ENCODE measurements around the gene EML5.

Gene EML5

DNA sequence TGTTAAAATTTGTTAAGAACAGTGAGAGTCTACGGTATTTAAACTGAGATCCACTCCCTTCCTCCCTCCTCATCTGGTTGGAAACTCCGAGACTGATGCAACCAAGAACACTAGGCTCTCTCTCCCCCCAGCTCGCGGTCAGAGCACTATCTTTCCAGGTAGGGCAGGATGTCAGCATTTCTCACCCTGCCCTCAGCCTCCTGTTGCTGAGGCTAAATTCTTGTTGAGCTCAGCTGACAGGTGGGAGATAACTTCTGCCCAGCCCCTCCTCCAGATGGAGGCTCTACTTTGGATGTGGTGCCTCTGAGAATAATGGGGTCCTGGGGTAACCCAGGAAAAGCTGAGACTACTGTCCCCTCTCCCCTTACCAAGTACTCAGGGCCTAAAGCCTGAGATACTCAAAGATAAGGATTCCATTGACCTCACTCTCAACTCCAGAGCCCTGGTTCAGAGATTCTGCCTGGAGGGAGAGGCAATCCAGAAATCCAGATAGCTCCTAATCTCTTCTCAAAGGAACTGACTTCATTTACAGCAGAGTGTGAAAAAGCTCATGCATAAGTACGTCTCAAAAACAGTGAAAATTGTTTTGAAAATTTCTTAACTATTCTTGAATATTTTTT is 110.1 kb downstream of the EML5 start:
- no peak overlapping the region for H3K4me2 ChIP-seq
- no peaks in the 10 kb centered on the region for H3K4me1 ChIP-seq
- no peaks in the 10 kb centered on the region for H4K20me1 ChIP-seq

DNA sequence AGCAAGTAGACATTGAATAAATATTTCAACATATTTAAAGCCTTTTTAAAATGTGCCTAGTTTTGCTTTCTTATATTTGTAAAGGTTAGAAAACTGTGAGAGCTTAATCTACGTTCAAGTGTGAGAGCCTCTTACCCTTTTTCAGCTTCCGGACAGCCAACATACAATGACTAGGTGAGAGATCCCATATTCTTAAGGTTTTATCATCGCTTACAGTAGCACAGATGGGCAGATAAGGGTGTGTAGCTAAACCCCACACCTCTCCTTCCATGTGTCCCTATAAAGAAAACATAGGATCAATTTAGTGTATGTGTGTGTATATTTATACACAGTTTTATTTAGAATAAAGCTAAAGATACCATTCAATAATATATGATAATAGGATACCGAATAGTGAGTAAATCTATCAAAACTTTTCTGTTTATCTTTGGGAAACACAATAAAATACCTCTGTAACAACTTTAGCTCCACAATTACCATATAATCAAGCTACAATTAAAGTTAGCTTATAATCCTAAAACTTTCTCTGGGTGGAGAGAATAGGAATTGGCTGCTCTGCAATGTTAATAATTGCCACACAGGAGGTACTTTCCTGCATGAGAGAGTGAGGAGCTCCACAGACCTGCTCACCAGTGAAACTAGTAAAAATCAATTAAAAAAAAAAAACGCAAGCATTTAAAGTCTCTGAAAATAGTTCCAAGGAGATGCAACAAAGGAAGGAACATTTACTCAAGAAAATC is 110.8 kb downstream of the EML5 start:
- no peak overlapping the region for H3K4me2 ChIP-seq
- no peaks in the 10 kb centered on the region for H3K9me3 ChIP-seq
- H3K9ac ChIP-seq = no peak overlapping the region
- H4K20me1 ChIP-seq = no peaks in the 10 kb centered on the region
- H3K36me3 ChIP-seq = no peaks in the 10 kb centered on the region
- no peak overlapping the region for H3K4me3 ChIP-seq
- no peaks in the 10 kb centered on the region for H3K4me1 ChIP-seq
- no peak for TF ChIP-seq Cebpa-rat (IDR thresholded peaks at IDR 0.05)
- H3K27me3 ChIP-seq = no peaks in the 10 kb centered on the region
- no peak overlapping the region for H3K27ac ChIP-seq

More for the DNA sequence above, 110.1 kb downstream of the EML5 start:
- Histone ChIP-seq H3K9me3 (no peaks in the 10 kb centered on the region), H3K9ac (no peak overlapping the region), H3K36me3 (no peaks in the 10 kb centered on the region), H3K27ac (no peak overlapping the region), H3K4me3 (no peak overlapping the region), H3K27me3 (no peaks in the 10 kb centered on the region)
- TF ChIP-seq Cebpa-rat (IDR thresholded peaks at IDR 0.05) = no peak

DNA sequence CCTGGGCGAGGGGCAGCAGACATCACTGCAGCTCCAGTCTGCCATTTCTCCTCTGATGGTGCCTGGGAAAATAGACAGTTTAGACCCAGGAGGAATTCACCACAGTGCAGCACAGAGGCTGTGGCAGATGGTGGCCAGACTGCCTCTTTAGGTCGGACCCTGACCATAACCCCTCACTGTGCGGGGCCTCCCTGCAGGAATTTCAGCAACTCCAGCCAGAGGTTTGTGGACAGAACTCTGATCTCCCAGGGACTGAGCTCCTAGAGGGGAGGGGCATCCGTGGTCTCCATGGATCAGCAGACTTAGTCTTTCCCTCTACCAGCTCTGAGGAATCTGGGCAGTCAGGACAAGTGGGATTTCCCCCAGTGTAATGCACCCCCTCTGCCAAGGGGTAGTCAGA is 123.4 kb downstream of the EML5 start:
- Histone ChIP-seq H3K27me3 (no peaks in the 10 kb centered on the region), H3K36me3 (no peaks in the 10 kb centered on the region), H3K27ac (no peak overlapping the region), H3K9ac (no peak overlapping the region), H3K9me3 (no peaks in the 10 kb centered on the region), H3K4me2 (no peak overlapping the region), H4K20me1 (no peaks in the 10 kb centered on the region), H3K4me1 (no peaks in the 10 kb centered on the region), H3K4me3 (no peak overlapping the region)
- no peak for TF ChIP-seq Cebpa-rat (IDR thresholded peaks at IDR 0.05)

DNA sequence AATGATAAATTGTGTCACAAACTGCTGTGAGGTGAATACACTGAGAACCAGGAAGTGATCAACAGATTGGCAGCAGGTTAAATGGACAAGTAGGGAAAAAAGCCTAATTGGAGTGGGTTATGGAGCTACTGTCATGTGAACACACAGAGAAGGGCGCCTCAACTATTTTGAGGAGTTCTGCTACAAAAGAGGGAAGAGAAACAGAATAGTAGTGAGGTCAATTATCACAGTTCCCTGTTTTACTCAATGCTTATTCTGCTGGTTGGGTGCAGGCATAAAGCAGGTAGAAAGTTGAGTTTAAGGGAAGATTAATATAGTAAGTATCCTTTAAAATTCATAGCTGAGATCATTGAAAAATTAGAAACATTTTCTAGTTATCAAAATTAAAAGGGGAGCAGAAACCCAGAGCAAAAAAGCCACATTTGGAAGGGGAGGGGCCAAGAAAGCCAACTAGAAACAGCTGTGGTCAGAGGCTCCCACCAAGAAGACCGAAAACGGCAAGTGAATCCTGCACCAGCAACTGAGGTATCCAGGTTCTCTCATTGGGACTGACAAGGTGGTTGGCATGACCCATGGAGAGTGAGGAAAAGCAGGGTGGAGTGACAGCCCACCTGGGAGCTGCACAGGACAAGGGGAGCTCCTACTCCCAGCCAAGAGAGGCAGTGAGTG is 124.2 kb downstream of the EML5 start:
- H3K27ac ChIP-seq = no peak overlapping the region
- H3K4me3 ChIP-seq = no peak overlapping the region
- H3K9ac ChIP-seq = no peak overlapping the region
- H3K4me2 ChIP-seq = no peak overlapping the region
- no peaks in the 10 kb centered on the region for H3K36me3 ChIP-seq
- TF ChIP-seq Cebpa-rat (IDR thresholded peaks at IDR 0.05) = no peak
- no peaks in the 10 kb centered on the region for H4K20me1 ChIP-seq
- H3K27me3 ChIP-seq = no peaks in the 10 kb centered on the region
- no peaks in the 10 kb centered on the region for H3K4me1 ChIP-seq
- no peaks in the 10 kb centered on the region for H3K9me3 ChIP-seq

DNA sequence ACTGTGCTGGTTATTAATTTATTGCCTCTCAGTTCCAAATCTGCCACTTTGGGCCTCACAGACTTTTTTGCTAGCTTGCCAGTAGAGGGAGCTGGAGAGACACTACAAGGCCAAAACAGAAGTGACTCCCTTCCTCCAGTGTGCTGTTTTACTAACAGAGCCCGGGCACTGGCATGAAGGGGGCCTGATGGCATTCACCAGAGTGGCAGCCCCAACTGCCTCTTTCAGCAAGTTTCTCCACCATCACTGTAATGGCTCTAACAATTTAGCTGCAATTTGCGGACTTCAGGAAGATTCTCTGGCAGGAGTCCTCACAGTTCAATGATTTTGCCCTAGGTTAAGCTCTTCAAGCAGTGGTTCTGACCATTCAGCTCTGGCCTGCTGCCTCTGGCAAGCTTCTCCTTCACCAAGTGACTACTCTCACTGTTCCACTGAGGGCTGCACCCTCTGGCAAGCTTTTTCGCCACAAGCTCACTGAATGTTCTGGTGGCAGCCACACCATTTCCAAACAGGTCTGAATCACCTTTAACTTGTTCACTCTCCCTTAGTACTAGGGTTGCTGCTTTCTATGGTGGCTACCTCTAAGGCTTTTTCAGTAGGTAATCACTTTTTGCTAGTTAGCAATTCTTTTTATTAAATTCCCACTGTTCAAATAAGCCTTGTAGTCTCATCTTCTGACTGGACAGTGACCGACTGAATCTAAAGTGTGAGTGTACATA is 125.0 kb downstream of the EML5 start:
- Histone ChIP-seq H3K4me3 (no peak overlapping the region), H3K36me3 (no peaks in the 10 kb centered on the region), H4K20me1 (no peaks in the 10 kb centered on the region), H3K4me2 (no peak overlapping the region), H3K27ac (no peak overlapping the region), H3K9ac (no peak overlapping the region), H3K9me3 (no peaks in the 10 kb centered on the region), H3K4me1 (no peaks in the 10 kb centered on the region), H3K27me3 (no peaks in the 10 kb centered on the region)
- TF ChIP-seq Cebpa-rat (IDR thresholded peaks at IDR 0.05) = no peak

DNA sequence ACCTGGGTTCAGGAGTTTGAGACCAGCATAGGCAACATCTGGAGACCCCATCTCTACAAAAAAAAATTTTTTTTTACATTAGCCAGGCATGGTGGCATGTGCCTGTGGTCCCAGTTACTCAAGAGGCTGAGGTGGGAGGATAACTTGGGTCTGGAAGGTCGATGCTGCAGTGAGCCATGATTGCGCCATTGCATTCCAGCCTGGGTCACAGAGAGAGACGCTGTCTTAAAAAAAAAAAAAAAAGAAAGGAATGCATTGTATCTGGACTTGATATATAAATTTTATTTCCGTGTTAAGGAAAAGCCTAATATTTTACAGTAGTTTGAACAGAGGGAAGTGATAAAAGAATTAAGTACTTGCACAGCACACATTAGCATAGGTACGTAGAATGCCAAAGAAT is 132.7 kb downstream of the EML5 start:
- no peak overlapping the region for H3K4me3 ChIP-seq
- no peaks in the 10 kb centered on the region for H3K4me1 ChIP-seq
- H3K27ac ChIP-seq = no peak overlapping the region
- H4K20me1 ChIP-seq = no peaks in the 10 kb centered on the region
- H3K27me3 ChIP-seq = no peaks in the 10 kb centered on the region
- no peak overlapping the region for H3K4me2 ChIP-seq
- H3K36me3 ChIP-seq = no peaks in the 10 kb centered on the region
- no peak for TF ChIP-seq Cebpa-rat (IDR thresholded peaks at IDR 0.05)
- H3K9ac ChIP-seq = no peak overlapping the region
- H3K9me3 ChIP-seq = peaks cover 7% of the 10 kb centered on the region; the same call in 1 of the 2 replicates

DNA sequence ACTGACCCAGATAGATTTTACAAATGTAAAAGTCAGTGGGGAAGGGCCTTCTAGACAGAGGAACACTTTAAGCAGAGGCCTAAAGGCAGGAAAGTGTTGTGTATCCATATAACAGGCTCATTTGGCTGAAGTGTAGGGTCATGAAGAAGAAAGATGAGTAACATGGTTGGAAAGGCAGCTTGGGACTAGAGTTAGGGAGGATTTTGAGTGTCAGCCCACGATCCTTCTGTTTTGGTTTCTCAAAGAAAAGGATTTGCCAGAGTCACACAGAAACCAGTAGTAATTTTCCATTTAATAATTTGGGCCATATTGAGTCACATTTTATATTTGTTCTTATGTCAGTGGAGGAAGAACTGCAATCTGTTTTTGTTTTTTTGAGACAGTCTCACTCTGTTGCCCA is 153.5 kb downstream of the EML5 start:
- Histone ChIP-seq H3K9ac (no peak overlapping the region), H3K4me3 (no peak overlapping the region), H4K20me1 (no peaks in the 10 kb centered on the region), H3K4me2 (no peak overlapping the region), H3K9me3 (peaks cover 10% of the 10 kb centered on the region; the same call in 1 of the 2 replicates), H3K4me1 (no peaks in the 10 kb centered on the region), H3K36me3 (no peaks in the 10 kb centered on the region), H3K27me3 (no peaks in the 10 kb centered on the region), H3K27ac (no peak overlapping the region)
- TF ChIP-seq Cebpa-rat (IDR thresholded peaks at IDR 0.05) = no peak

DNA sequence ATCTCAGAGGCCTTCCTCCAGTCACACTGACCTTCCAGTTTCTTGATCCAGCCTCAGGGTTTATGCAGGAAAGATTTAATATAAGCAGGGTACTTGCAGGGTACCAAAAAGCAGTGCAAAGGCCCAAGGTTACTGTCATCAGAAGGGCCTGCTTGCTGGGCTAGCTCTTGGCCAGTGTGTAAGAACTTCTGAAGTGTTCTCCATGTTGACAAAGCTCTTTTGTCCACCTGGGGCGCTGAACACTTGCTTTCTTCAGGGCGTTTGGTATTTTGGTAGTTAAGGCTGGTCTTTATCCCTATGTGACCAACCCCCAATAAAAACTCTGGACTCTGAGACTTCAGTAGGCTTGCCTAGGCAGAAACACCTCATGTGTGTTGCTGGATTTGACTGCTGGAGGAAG is 160.2 kb downstream of the EML5 start:
- Histone ChIP-seq H3K36me3 (no peaks in the 10 kb centered on the region), H3K4me3 (no peak overlapping the region), H3K27me3 (no peaks in the 10 kb centered on the region), H3K9me3 (no peaks in the 10 kb centered on the region), H3K27ac (no peak overlapping the region), H3K4me2 (no peak overlapping the region), H3K4me1 (no peaks in the 10 kb centered on the region), H4K20me1 (no peaks in the 10 kb centered on the region), H3K9ac (no peak overlapping the region)
- TF ChIP-seq Cebpa-rat (IDR thresholded peaks at IDR 0.05) = no peak

DNA sequence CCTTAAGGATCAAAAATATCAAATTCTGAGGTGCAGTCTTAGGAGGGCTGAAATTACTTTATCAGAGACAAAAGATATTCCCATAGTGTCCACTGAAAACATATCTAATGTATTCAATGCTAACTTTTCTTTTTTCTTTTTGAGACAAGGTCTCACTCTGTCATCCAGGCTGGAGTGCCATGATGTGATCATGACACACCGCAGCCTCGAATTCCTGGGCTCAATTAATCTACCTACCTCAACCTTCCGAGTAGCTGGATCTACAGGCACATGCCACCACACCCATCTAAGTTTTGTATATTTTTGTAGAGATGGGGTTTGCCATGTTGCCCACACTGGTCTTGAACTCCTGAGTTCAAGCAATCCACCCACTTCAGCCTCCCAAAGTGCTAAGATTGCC is 161.7 kb downstream of the EML5 start:
- Histone ChIP-seq H3K36me3 (no peaks in the 10 kb centered on the region), H3K9ac (no peak overlapping the region), H3K27me3 (no peaks in the 10 kb centered on the region), H3K4me1 (no peaks in the 10 kb centered on the region), H3K9me3 (no peaks in the 10 kb centered on the region), H3K4me3 (no peak overlapping the region), H3K27ac (no peak overlapping the region), H3K4me2 (no peak overlapping the region), H4K20me1 (no peaks in the 10 kb centered on the region)
- TF ChIP-seq Cebpa-rat (IDR thresholded peaks at IDR 0.05) = no peak

DNA sequence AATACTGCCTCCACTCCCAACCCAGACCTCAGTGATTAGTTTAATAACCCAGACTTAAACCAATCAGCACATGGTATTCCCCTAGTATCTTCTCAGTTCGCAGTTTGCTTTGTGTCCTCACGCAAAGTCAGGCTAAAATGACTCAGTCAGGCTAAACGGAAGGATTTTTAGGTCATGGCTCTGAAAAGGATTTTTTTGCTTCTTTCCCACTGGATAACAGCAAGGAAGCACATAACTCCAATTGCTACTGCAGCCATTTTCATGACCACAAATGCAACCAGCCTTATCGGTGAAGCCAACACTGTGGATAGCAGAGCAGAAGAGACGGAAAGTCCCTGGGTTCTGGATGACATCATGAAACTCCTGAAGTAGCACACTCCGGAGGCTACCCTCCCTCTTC is 162.2 kb downstream of the EML5 start:
- Histone ChIP-seq H3K4me1 (no peaks in the 10 kb centered on the region), H3K4me2 (no peak overlapping the region), H3K27me3 (no peaks in the 10 kb centered on the region), H3K27ac (no peak overlapping the region), H3K9ac (no peak overlapping the region), H3K9me3 (no peaks in the 10 kb centered on the region), H4K20me1 (no peaks in the 10 kb centered on the region), H3K36me3 (no peaks in the 10 kb centered on the region), H3K4me3 (no peak overlapping the region)
- TF ChIP-seq Cebpa-rat (IDR thresholded peaks at IDR 0.05) = no peak
